Measurements from ENCODE around the gene SMPD2.

SMPD2 gene

DNA sequence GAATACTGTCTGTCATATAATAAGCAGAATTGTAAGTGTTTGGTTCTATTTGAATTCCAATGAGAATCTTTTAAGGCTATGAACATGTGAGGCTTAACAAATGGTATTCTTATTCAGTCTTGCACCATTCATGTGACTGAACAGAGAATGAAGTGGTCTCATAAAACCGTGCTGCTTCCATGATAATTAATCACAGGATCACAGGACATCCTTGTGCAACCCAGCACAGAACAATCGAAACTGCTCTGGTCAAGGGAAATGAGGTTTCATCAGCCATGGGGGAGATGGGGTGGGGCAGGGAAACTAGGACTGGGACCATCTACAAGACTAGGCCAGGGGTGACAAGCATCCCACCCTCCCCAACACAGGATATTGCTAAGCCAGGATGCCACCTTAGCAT lies 6.1 kb upstream of the SMPD2 start:
- Mint-ChIP-seq H3K4me1 (ENCODE audit: low read depth) (peaks cover 19% of the 10 kb centered on the region), H3K27me3 (peaks cover 2% of the 10 kb centered on the region), H3K9me3 (no peaks in the 10 kb centered on the region), H3K36me3 (ENCODE audit: low read depth) (no peaks in the 10 kb centered on the region), H3K27ac (no peak overlapping the region), H3K4me3 (no peak overlapping the region)
- intact Hi-C loops (cut with micrococcal nuclease) = no loop called here

DNA sequence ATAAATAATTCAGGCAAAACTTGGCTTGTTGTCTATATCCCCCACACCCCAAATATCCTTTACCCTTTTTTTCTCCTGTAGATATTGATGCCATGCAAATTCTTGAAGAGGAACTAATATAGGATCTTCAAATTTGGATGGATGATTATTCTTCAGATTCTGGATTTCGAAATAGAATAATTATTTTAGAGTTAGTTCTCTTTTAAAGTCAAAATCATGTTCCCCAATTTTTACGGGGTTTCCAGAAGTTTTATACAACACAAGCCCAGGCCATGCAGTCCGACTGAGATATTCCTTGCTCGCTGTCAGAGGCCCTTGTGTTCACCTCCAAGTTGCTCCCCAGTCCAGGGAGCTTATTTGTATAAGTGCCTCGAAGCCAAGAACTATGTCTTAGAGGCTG lies 4.5 kb upstream of the SMPD2 start:
- no peak overlapping the region for H3K4me3 Mint-ChIP-seq
- no peaks in the 10 kb centered on the region for H3K9me3 Mint-ChIP-seq
- intact Hi-C loops (cut with micrococcal nuclease) = loop anchor here (5.0 kb wide), 1 partner anchor 46 kb away; the partner anchor contains the start of gene ZBTB24
- peaks cover 19% of the 10 kb centered on the region for H3K4me1 Mint-ChIP-seq (ENCODE audit: low read depth)
- H3K27me3 Mint-ChIP-seq = peaks cover 2% of the 10 kb centered on the region
- H3K27ac Mint-ChIP-seq = no peak overlapping the region
- peaks cover 3% of the 10 kb centered on the region for H3K36me3 Mint-ChIP-seq (ENCODE audit: low read depth)

DNA sequence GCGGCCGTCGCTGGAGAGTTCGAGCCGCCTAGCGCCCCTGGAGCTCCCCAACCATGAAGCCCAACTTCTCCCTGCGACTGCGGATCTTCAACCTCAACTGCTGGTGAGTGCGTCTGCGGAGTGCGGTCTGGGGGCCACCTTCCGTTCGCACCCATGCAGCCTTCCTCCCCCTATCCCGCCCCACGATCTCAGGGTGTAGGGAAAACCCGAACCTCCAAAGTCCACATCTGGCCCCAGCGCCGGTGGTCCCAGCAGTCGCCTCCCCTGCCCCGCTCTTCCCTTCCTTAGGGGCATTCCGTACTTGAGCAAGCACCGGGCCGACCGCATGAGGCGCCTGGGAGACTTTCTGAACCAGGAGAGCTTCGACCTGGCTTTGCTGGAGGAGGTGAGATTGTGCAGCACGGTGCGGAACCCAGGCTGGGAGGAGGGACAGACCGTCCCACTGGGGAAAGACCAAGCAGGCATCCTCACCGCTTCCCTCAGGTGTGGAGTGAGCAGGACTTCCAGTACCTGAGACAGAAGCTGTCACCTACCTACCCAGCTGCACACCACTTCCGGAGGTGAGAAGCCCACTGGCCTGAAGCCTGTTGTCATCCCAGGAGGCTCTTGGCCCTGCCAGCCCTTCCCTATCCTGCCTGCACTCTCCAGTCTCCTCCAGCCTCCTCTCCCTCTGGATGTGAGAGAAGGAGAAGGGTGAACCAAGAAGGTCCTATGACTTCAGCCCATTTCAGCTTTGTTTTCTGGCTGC lies 719 bp downstream of the SMPD2 start:
- Mint-ChIP-seq H3K4me3 (peak overlapping the region; percentile 81), H3K27me3 (no peaks in the 10 kb centered on the region), H3K4me1 (ENCODE audit: low read depth) (peaks cover 51% of the 10 kb centered on the region), H3K36me3 (ENCODE audit: low read depth) (peaks cover 54% of the 10 kb centered on the region), H3K9me3 (no peaks in the 10 kb centered on the region), H3K27ac (peak overlapping the region; percentile 86)
- intact Hi-C loops (cut with micrococcal nuclease) = loop anchor here (2.0 to 5.0 kb wide), 3 partner anchors 14 to 251 kb away; partner anchors contain the start of genes AK9, CD164, FIG4 and MICAL1

DNA sequence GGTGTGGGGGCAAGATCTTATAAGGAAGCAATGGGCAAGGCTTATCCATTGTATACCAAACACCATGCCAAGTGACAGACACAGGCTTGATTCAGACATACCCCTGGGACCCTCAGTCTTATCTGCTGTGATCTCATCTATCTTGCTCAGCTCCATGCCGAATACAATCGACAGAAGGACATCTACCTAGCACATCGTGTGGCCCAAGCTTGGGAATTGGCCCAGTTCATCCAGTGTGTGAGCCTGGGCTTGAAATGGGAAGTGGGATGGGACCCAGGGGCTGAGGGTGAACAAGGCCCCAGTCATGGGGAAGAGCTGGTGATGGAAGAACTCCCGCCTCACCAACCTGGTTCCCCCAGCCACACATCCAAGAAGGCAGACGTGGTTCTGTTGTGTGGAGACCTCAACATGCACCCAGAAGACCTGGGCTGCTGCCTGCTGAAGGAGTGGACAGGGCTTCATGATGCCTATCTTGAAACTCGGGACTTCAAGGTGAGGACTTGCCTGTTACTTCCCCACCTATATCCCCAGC lies 1.9 kb downstream of the SMPD2 start:
- Mint-ChIP-seq H3K36me3 (ENCODE audit: low read depth) (peaks cover 66% of the 10 kb centered on the region), H3K9me3 (no peaks in the 10 kb centered on the region), H3K4me1 (ENCODE audit: low read depth) (peaks cover 63% of the 10 kb centered on the region), H3K27ac (peak overlapping the region; percentile 85), H3K27me3 (no peaks in the 10 kb centered on the region), H3K4me3 (no peak overlapping the region)
- intact Hi-C loops (cut with micrococcal nuclease) = loop anchor here (5.0 kb wide), 2 partner anchors 60 to 250 kb away; partner anchors contain the start of genes AK9, CD164 and FIG4

DNA sequence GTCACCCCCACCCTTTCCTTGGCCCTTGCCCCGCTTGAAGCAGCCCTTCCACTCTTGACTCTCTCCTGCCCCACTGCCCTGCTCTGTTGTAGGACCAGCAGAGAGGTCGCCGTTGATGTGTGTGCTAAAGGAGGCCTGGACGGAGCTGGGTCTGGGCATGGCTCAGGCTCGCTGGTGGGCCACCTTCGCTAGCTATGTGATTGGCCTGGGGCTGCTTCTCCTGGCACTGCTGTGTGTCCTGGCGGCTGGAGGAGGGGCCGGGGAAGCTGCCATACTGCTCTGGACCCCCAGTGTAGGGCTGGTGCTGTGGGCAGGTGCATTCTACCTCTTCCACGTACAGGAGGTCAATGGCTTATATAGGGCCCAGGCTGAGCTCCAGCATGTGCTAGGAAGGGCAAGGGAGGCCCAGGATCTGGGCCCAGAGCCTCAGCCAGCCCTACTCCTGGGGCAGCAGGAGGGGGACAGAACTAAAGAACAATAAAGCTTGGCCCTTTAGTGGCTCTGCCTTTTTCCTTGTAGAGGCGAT lies 3.0 kb downstream of the SMPD2 start:
- Mint-ChIP-seq H3K27me3 (no peaks in the 10 kb centered on the region), H3K4me1 (ENCODE audit: low read depth) (peaks cover 73% of the 10 kb centered on the region), H3K27ac (peak overlapping the region; percentile 85), H3K36me3 (ENCODE audit: low read depth) (peaks cover 76% of the 10 kb centered on the region), H3K9me3 (no peaks in the 10 kb centered on the region), H3K4me3 (no peak overlapping the region)
- intact Hi-C loops (cut with micrococcal nuclease) = loop anchor here (5.0 kb wide), 2 partner anchors 61 to 249 kb away; partner anchors contain the start of genes AK9, CD164 and FIG4

DNA sequence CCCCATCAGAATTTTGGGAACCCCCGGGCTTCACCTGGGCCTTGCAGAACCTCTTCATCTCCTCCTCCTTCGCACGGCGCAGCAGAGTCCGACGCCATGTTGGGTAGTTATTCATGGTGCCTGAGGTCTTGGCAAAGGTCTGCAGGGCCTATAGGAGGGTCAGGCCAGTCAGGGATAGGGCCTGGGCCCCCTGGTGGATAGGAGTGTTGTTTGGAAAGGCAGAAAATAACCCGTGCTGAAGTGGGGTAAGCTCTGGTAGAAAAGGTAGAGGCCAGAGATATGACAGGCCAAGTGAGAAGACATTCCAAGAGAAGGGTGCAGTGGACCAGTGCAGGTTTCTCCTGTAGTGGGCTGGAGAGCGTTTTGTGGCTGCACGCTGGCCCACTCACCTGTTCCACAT lies 4.9 kb downstream of the SMPD2 start:
- H3K27me3 Mint-ChIP-seq = no peaks in the 10 kb centered on the region
- peaks cover 92% of the 10 kb centered on the region for H3K4me1 Mint-ChIP-seq (ENCODE audit: low read depth)
- intact Hi-C loops (cut with micrococcal nuclease) = no loop called here
- H3K9me3 Mint-ChIP-seq = no peaks in the 10 kb centered on the region
- peak overlapping the region; percentile 85 for H3K27ac Mint-ChIP-seq
- peaks cover 95% of the 10 kb centered on the region for H3K36me3 Mint-ChIP-seq (ENCODE audit: low read depth)
- no peak overlapping the region for H3K4me3 Mint-ChIP-seq

DNA sequence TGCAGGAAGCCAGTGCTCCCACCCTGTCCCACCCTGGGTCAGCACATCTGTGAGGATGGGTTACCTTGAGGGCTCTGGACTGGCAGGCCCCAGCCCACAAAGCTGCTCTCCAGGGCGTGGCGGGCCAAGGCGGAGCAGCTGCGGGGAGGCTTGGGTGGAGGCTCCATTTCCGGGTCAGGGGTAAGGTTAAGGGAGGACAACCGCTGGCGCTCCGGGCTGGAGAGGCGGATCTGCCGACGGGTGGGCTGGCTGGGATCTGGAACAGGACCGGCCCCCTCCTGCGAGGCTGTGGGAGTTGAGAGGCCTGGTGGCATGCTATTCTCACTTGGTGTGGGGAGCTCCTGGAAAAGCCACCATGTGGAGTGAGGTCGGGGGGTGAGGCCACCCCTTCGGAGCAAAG lies 5.5 kb downstream of the SMPD2 start:
- intact Hi-C loops (cut with micrococcal nuclease) = no loop called here
- H3K4me1 Mint-ChIP-seq (ENCODE audit: low read depth) = peaks cover 93% of the 10 kb centered on the region
- no peaks in the 10 kb centered on the region for H3K9me3 Mint-ChIP-seq
- peaks cover 99% of the 10 kb centered on the region for H3K36me3 Mint-ChIP-seq (ENCODE audit: low read depth)
- H3K27me3 Mint-ChIP-seq = no peaks in the 10 kb centered on the region
- peak overlapping the region; percentile 22 for H3K4me3 Mint-ChIP-seq
- H3K27ac Mint-ChIP-seq = peak overlapping the region; percentile 85

DNA sequence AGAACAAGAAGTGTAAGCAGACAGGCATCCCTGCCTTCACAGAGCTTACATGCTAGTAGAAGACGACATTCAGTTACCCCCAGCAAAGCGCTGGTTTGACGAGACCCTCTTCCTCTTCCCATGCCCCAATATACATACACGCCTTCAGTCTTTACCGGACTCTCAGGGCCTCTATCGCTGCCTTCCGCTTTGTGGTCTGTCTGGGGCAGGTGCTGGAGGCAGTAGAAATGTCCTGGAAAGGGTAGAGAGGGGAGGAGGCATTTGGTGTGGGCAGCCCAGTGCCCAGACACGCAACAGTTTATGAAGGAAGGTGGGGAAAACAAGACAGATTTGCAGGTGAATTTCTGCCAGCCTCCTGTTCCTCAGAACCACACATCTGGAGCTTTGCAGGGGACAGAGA lies 6.0 kb downstream of the SMPD2 start:
- intact Hi-C loops (cut with micrococcal nuclease) = no loop called here
- no peak overlapping the region for H3K4me3 Mint-ChIP-seq
- H3K27ac Mint-ChIP-seq = peak overlapping the region; percentile 85
- no peaks in the 10 kb centered on the region for H3K27me3 Mint-ChIP-seq
- H3K9me3 Mint-ChIP-seq = no peaks in the 10 kb centered on the region
- H3K36me3 Mint-ChIP-seq (ENCODE audit: low read depth) = peaks cover 99% of the 10 kb centered on the region
- H3K4me1 Mint-ChIP-seq (ENCODE audit: low read depth) = peaks cover 91% of the 10 kb centered on the region

DNA sequence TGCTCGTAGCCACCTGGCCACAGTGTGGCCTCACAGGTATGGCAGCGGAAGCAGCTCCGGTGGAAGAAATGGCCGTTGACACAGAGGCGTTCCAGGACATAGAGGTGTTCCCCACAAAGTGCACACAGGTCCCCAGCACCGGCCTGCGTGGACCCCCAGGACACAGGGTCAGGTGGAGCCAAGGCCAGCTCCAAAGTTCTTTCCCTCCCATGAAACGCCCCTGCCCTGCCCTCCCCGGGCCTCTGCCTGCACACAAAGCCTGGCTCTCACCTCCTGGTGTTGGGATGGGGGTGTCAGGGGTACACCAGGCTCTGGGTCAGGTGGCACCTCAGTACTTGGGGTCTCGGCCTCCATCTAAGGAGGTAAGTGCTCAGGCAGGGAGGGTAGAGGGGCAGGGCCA lies 6.6 kb downstream of the SMPD2 start:
- peak overlapping the region; percentile 85 for H3K27ac Mint-ChIP-seq
- H3K4me3 Mint-ChIP-seq = no peak overlapping the region
- intact Hi-C loops (cut with micrococcal nuclease) = no loop called here
- H3K4me1 Mint-ChIP-seq (ENCODE audit: low read depth) = peaks cover 91% of the 10 kb centered on the region
- peaks cover 100% of the 10 kb centered on the region for H3K36me3 Mint-ChIP-seq (ENCODE audit: low read depth)
- no peaks in the 10 kb centered on the region for H3K27me3 Mint-ChIP-seq
- H3K9me3 Mint-ChIP-seq = no peaks in the 10 kb centered on the region

DNA sequence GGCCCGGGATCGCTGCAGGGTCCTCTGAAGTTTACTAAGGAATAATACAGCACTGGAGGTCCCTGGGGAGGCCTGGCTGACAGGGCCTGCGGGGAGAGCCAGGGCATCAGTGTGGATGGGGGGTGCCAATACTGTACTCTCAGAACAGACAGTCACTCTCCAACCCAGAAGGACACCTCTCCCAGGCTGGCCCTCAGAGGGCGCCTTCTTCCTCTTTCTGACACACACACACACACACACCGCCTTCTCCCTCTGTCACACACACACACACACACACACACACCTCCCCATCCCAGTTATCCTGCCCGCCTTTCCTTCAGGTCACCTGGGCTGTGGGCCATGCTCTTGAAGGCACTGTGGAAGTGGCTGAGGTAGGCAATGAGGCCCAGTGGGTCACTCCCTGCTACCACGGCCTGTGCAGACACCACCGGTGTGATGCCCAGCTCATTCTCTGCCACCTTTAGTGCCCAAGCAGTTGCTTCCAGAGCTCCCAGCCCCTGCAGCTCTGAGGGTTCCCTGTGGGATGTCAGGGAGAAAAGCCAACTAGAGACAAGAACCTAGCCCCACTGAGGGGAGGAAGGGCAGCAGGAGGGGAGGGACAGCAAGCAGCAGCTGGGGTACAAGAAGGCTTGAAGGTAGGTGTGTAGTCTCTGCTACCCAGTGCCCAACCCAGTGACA lies 7.5 kb downstream of the SMPD2 start:
- H3K4me3 Mint-ChIP-seq = no peak overlapping the region
- H3K27me3 Mint-ChIP-seq = no peaks in the 10 kb centered on the region
- peak overlapping the region; percentile 85 for H3K27ac Mint-ChIP-seq
- H3K4me1 Mint-ChIP-seq (ENCODE audit: low read depth) = peaks cover 87% of the 10 kb centered on the region
- peaks cover 100% of the 10 kb centered on the region for H3K36me3 Mint-ChIP-seq (ENCODE audit: low read depth)
- intact Hi-C loops (cut with micrococcal nuclease) = no loop called here
- no peaks in the 10 kb centered on the region for H3K9me3 Mint-ChIP-seq

DNA sequence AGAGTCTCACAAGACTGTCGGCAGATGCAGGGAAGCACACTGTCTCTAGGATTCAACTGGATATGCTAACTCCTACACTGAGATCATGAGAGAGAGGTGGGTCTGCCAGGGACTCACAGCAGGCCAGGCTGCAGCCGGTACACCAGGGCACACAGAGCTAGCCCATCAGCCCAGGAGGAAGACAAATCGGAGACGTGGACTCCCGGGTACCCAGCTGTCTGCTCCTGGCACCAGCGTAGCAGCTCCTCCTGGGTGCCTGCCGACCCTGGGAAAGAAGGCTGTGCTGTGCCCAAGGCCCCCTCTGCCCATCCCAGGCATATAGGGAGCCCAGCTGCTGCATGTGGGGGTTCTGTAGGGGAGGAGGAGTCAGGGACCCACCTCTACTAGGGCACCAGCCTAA lies 8.1 kb downstream of the SMPD2 start:
- Mint-ChIP-seq H3K4me3 (no peak overlapping the region), H3K4me1 (ENCODE audit: low read depth) (peaks cover 87% of the 10 kb centered on the region), H3K9me3 (no peaks in the 10 kb centered on the region), H3K27ac (peak overlapping the region; percentile 85), H3K36me3 (ENCODE audit: low read depth) (peaks cover 100% of the 10 kb centered on the region), H3K27me3 (no peaks in the 10 kb centered on the region)
- intact Hi-C loops (cut with micrococcal nuclease) = no loop called here

DNA sequence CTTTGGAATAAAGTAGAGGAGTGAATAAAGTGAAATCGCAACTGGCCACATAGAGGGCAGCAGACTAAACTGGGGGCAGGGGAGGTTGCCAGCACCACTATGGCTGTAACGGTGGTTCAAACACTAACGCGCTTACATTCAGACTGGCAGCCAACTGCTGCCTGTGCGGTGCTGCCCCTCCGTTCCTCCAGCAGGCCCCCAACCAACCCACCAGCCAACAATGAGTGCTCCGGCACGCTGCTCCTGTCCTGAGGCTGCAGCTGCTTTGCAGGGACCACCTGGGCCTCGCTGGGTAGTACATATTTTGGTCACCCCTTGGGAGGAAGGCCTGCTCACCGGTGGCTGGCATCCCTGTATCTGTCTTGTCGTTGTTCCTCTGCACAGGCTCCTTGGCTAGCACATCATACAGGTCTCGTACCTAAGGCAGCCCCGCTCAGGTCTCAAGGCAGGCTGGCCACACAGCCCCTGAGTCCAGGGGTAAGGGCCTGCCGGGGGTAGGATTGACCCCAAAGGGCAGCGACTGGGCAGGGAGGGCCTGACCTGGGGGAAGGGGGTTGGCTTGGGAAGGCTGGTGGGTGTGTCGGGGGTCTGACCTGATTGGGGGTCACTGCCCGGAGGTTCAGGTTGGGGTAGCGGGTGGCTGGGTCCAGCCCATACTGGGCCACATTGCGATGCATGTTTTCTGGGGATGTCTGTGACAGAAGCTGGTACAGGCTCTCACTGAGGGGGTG lies 8.7 kb downstream of the SMPD2 start:
- Mint-ChIP-seq H3K27ac (no peak overlapping the region), H3K36me3 (ENCODE audit: low read depth) (peaks cover 100% of the 10 kb centered on the region), H3K4me3 (no peak overlapping the region)

DNA sequence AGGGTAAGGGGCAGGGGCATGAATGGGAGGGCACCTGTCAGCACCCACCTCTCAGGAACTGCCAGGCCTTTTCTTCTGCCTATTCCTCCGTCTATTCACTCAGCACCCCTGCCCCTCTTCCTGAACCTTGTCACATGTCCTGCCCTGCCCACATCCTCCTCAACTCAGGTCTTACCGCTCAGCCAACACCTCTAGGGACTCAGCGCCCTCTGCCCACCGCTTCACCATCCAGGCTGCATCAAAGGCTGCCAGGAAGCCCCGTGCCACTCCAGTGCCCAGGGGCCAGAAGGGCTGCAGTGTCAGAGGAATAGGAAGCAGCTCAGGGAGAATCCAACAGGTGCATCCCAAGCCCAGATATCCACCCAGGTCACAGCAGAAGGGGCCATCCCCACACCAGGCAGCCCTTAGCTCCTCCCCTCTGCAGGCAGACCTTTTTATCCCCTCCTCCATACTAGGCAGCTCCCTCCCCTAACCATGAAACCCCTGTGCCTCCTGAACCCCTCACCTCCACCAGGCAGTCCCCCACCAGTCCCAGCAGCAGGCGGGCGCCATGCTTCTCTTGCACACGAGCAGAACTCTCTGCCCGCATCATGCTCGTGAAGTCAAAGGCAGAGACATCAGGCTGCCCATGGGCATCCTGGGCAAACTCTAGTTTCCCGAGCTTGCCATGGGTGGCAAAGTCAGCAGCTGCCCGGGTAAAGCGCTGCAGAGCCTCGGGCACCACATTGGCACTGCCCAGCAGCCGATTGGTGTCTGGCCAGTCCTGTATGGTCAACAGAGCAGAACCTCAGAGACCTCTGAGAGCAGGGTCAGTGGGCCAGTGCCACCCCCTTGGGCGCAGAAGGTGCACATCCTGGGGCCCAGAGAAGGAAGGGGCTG lies 9.5 kb downstream of the SMPD2 start:
- intact Hi-C loops (cut with micrococcal nuclease) = no loop called here
- peak overlapping the region; percentile 20 for H3K27ac Mint-ChIP-seq

More for the DNA sequence above, 8.7 kb downstream of the SMPD2 start:
- Mint-ChIP-seq H3K4me1 (ENCODE audit: low read depth) (peaks cover 87% of the 10 kb centered on the region), H3K27me3 (no peaks in the 10 kb centered on the region), H3K9me3 (no peaks in the 10 kb centered on the region)
- intact Hi-C loops (cut with micrococcal nuclease) = no loop called here

More for the DNA sequence above, 9.5 kb downstream of the SMPD2 start:
- Mint-ChIP-seq H3K27me3 (no peaks in the 10 kb centered on the region), H3K4me1 (ENCODE audit: low read depth) (peaks cover 86% of the 10 kb centered on the region), H3K9me3 (no peaks in the 10 kb centered on the region), H3K36me3 (ENCODE audit: low read depth) (peaks cover 100% of the 10 kb centered on the region), H3K4me3 (no peak overlapping the region)

Data from dendritic cell treated with granulocyte-macrophage colony-stimulating factor and Interleukin-4, amounts not matched to agents 40 ng/mL and 50 ng/mL, for 4 days (primary cell).